Prostate gland (tissue), 2 donors: ENCODE results near the gene CDKL5.

Experiments used
- CTCF ChIP-seq, 4 experiments: fragments of 200-600 bp in 2 of 4; fragments of 450-650 bp in 2 of 4; sonication (generic) in 2 of 4; IDR thresholded peaks; 1 replicate in 3 of 4; 2 replicates in 1 of 4; pipeline ENCODE4 v1.5.1; 2016 to 2019; ENCODE audit warnings: antibody characterized with exemption in 4 of 4, mild to moderate bottlenecking in 2 of 4, moderate library complexity in 2 of 4
- POLR2A ChIP-seq: fragments of 450-650 bp; IDR thresholded peaks from one replicate; pipeline ENCODE4 v1.6.1; 2016; ENCODE audit warnings: antibody characterized with exemption, mild to moderate bottlenecking

GRCh38 chrX:18471296-18471695 is 45.9 kb downstream of the CDKL5 start:
- TF ChIP-seq CTCF (IDR thresholded peaks at IDR 0.05) (no peak), POLR2A (no peak)
